ENCODE data around the gene PIAS3.

Gene PIAS3

GRCh38 chr1:145858901-145859490, at the start of gene PIAS3:
Gene PIAS3 (minus strand): TSS chr1:145859081. CDS start chr1:145858990, 91 bp downstream.
- DNase-seq: peak; percentile 95

DNA sequence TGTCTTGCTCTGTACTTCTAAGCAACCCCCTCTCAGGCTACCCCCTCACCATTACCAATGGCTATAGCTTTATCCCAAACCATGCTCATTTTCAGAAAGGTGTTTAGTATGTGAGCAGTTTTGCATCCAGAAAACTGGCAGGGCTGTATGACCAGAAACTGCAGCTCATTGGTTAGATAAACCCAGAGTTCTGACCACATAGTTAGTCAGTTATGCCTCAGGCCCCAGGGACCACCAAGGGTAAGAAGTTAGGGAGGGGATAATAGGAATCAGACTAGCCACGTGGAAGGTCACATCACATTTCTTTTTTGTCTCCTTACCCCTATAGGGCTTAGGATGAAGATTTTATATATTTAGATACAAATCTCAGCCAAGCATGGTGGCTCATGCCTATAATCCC, 49.8 kb upstream of the PIAS3 start:
- DNase-seq: no peak

- DNase-seq: no peak
These were observed 48.3 kb upstream of the PIAS3 start for GRCh38 chr1:145906954-145907753.

DNA sequence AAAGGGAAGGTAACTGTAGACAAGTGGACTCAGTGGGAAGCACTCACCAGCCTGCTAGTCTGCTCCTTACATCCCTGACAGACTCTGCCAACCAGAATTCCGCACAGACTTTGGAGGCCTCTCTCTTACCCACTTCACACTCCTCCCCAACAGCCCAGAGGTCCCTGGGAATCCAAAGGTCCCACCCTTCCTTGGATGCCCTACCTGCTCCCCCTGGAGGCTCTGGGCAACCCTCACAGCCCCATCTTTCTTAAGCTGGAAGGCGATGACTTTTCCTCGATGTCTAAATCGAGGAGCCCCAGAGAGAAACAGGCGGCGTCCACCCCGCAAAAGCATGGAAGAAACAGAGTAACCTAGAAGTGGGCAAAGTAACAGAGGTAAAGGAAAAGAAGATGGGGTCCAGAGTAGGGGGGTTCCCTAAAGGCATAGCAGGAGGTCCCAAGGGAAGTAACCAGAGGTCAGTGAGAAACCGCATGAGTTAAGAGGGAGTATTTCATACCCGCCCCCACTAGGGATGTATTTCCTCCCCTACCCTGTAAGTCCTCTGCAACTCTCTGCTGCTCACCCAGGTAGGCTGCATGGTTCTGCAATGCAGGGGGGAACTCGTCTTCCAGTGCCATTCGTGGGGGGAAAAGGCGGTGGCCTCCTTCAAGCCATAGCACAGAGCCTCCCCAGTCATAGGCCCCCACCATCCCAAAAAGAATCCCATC, 42.6 kb upstream of the PIAS3 start:
- DNase-seq: no peak

- DNase-seq: no peak
These were observed 39.9 kb upstream of the PIAS3 start for GRCh38 chr1:145898756-145899155.

- DNase-seq: no peak
These were observed 39.1 kb upstream of the PIAS3 start for GRCh38 chr1:145897969-145898368.

GRCh38 chr1:145895471-145895870, 36.6 kb upstream of the PIAS3 start:
- DNase-seq: no peak

DNA sequence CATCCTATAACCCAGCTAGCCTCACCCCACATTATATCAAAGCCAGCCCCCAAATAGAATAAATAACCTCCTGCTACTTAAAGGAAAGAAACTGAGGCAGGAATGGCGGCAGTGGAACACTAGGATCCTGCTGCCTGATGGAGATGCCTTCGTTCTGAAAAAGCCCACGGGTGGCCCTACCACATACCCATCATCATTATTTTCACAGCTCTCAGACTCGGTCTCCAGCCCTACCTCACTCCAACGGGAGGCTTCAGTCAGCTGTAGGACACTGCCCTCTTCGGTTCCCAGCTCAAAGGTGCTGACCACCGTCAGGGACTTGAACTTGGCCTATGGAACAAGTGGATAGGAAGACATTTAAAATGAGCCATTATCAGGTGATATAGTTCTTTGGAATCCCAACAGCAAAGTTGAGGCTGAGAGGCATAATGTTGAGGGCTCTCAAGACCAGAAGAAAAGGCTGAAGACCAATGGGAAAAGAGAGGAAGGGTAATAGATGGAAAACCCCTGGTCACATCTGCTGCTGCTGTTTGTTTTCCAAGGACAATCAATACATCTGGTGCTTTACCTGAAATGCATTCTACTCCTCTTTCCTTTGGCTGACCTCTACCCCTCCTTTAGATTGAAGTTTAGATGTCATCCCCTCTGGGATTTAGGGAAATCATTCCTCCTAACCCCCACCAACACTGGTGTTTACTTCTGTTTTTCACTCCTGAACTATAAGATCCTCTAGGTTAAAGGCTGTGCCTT, 34.6 kb upstream of the PIAS3 start:
- no peak for DNase-seq

DNA sequence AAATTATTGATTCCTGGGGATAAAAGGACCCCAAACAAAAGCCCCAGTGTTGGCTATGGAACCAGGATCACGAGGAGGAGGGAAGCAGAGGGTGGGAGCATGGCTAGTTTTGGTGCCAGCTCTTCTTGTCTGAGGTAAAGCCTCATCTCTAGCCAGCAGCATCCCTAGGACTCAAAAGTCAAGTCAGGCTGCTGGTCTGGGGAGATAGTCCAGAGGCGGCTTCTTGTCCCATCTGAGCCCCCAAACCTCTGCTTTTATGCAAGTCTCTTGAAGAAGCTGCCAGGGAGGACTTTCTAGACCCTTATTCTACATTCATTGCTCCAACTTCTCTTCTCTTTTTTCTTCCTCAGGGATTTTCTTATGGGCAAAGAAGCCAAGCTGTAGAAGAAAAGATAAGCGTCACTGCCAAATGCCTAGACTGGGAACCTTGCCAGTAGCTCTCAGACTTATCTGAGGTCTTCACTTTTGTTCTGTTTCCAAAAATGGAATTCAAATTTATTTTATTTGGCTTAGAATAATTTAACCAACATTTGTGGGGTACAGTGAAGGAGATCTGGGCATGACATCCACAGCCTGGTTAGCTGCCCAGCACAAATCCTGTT, 33.7 kb upstream of the PIAS3 start:
- no peak for DNase-seq

DNA sequence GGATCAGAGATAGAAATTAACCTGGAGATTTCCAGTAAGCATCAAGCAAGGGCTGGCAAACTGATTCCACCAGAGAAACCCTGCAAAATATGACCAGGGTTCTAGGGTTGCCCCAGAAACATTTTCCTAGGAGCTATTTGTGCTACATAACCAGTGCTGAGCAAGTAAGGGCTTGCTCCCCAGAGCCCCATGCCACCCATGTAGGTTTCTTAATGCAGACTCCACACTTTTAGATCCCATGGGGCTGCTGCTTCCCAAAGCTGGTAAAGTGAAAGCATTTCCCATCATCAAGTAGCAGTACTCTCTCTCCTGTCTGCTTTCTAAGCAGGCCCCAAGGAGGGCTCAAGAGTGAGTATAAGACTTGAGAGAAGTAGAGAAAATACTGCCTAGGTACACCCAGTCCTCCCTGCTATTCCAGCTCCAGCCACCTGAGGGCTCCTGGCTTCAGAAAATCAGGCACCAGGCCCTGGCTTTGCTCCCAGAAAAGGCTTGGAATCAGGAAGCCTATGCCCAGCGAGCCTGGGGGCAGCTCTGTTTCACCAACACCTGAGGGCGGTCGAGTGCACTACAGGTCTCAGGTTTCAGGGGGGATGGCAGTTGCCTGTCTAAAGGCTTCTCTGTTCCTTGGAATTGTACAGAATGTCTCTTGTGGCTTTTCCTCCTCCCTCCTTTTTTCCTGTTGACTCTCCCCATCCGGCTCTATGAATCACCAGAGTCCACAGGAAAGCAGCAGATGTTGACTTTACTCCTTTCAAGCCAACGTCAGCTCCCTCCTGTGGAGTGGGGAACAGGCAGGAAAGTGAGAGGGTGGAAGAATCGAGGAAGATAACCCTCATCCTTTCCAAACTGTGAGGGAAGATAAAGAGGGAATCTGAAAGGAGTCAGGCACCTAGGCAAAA, 33.0 kb upstream of the PIAS3 start:
- peak; percentile 74 for DNase-seq

- no peak for DNase-seq
These were observed 32.3 kb upstream of the PIAS3 start for GRCh38 chr1:145891143-145891542.

- no peak for DNase-seq
These were observed 30.8 kb upstream of the PIAS3 start for GRCh38 chr1:145889722-145890121.

DNA sequence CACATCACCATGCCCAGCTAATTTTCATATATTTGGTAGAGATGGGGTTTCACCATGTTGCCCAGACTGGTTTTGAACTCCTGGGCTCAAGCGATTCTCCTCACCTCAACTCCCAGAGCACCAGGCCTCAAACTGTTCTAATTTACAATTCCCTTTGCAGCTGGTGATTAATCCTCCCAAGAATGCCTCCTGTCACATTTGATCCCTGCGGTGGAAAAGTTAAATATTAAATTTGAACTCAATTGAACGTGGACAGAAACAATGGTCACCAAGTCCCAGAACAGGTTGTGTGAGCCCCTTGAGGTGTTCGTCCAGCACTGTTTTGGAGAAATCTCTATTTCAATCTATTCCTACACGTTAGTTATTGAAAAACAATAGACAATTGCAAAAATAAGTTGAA, 28.8 kb upstream of the PIAS3 start:
- DNase-seq: no peak

DNA sequence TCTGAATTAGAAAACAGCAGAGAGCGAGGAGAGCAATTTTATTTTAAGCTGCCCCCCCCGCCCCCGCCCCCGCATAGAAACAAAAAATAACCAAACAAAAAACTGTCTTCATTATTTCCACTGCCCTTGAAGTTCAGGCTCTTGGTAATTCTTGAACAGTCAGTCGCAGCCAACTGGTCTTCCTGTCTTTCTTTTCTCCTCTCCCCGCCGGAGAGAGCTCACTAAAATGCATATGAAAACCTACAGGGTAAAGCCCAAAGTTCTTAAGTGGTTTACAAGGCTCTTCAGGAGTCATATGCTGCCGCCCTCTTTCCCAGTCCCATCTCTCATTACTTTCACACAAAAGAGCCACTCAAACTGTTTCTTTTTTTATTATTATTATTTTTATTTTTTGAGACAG, 27.9 kb upstream of the PIAS3 start:
- no peak for DNase-seq

- no peak for DNase-seq
These were observed 27.5 kb upstream of the PIAS3 start for GRCh38 chr1:145886390-145886789.

DNA sequence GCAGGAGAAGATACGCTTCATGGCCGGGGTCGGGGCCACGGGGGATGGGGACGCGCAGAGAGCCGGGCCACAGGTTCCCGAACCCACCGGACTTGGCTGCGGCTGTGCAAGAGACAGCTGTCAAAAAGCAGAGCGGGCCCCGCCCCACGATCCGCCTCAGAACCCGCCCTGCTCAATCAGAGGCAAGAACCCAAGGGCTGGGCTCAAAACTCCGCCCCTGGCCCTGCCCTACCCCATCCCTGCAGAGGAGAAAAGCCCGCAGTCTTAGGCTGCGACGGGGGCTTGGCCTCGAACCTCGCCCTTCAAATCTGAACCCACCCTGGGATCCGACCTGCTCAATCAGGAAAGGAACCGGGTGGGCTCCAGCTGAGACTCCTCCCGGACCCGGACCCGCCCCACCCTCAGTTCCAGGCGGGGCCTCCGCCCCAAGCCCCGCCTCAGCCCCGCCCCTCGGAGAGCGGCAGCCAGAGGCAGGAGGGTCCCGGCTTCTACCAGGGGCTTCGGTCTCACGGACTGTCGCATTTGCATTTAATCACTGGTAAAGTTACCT, 26.9 kb upstream of the PIAS3 start, which contains the start of gene ANKRD35:
ANKRD35 (minus strand) TSS at position 129 of the 550 bp plus-strand sequence; CDS start at position 21, 108 bp downstream.
- peak; percentile 92 for DNase-seq

GRCh38 chr1:145884675-145885074, 25.8 kb upstream of the PIAS3 start:
- no peak for DNase-seq

GRCh38 chr1:145879775-145880174, 20.9 kb upstream of the PIAS3 start:
- DNase-seq: no peak

GRCh38 chr1:145878724-145879123, 19.8 kb upstream of the PIAS3 start:
- no peak for DNase-seq

DNA sequence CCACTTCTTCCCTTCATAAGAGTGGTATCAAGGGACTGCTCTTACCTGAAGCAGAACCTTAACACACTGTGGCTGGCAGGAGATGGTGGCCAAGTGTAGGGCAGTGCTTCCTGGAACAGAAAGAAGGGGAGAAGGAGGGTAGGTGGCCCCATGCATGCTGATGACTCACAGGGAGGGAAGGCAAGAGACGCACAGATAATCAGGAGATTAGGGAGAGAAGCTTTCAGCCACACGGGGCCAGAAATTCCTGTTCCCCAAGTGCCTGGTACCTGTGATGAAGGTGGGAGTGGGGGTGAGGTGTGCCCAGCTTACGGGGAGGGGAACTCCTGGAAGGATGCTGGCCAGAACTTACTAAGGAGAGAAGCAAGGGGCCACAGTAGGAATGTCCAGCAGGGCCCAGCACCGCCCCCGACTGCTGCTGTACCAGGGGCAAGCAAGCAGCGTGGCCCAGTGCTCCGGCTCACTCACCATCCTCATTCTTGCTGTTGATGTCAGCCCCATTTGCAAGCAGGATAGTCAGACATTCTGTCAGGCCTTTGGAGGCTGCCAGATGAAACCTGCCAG, 19.1 kb upstream of the PIAS3 start:
- DNase-seq: no peak

- no peak for DNase-seq
These were observed 15.8 kb upstream of the PIAS3 start for GRCh38 chr1:145874646-145875045.

Data from stimulated activated CD8-positive, alpha-beta memory T cell treated with anti-CD3 and anti-CD28 coated beads, Interleukin-4, amount 100 ng/mL, for 48 hours (primary cell).